A204.1 (cell line): ENCODE data around the gene FPR1.
"Not testable (repeated sequence)": the region's sequence is repeated elsewhere in the genome, so short reads cannot be mapped to it uniquely, and the experiment has no call there.

Experiments used
- FAIRE-seq: peaks from 2 replicates; lab custom pipeline; 2012; peaks lifted over from hg19 to GRCh38; lab: Jason Lieb, UNC

FPR1 gene

GRCh38 chr19:51779181-51779580 is 27.5 kb upstream of the FPR1 start:
- FAIRE-seq: no peak

- FAIRE-seq: peak; percentile 68
Observed at GRCh38 chr19:51777570-51778462, 26.1 kb upstream of the FPR1 start.

- not testable (repeated sequence) for FAIRE-seq
Observed at GRCh38 chr19:51776561-51776960, 24.9 kb upstream of the FPR1 start.

GRCh38 chr19:51772977-51773376 is 21.3 kb upstream of the FPR1 start:
- no peak for FAIRE-seq

- no peak for FAIRE-seq
Observed at GRCh38 chr19:51771376-51772130, 19.9 kb upstream of the FPR1 start.

- FAIRE-seq: no peak
Observed at GRCh38 chr19:51766461-51766860, 14.8 kb upstream of the FPR1 start.

- FAIRE-seq: no peak
Observed at GRCh38 chr19:51765086-51765485, 13.4 kb upstream of the FPR1 start.

GRCh38 chr19:51761696-51762095 is 10.0 kb upstream of the FPR1 start:
- FAIRE-seq: no peak

- FAIRE-seq: no peak
Observed at GRCh38 chr19:51760697-51761356, 9.1 kb upstream of the FPR1 start, which contains the start of gene FPR2. FPR2 (plus strand) TSS chr19:51761180; CDS start chr19:51768659, 7,479 bp downstream.

- FAIRE-seq: no peak
Observed at GRCh38 chr19:51755571-51755970, 3.9 kb upstream of the FPR1 start.

GRCh38 chr19:51754770-51755169 is 3.1 kb upstream of the FPR1 start:
- no peak for FAIRE-seq

GRCh38 chr19:51754109-51754508 is 2.4 kb upstream of the FPR1 start:
- FAIRE-seq: no peak

- FAIRE-seq: no peak
Observed at GRCh38 chr19:51750400-51751094, 1.1 kb downstream of the FPR1 start.

- FAIRE-seq: no peak
Observed at GRCh38 chr19:51749979-51750378, 1.7 kb downstream of the FPR1 start.

GRCh38 chr19:51746731-51747130 is 4.9 kb downstream of the FPR1 start:
- no peak for FAIRE-seq

- no peak for FAIRE-seq
Observed at GRCh38 chr19:51743405-51743804, 8.3 kb downstream of the FPR1 start.

- FAIRE-seq: no peak
Observed at GRCh38 chr19:51742789-51743188, 8.9 kb downstream of the FPR1 start.

- FAIRE-seq: no peak
Observed at GRCh38 chr19:51740356-51740755, 11.3 kb downstream of the FPR1 start.

- no peak for FAIRE-seq
Observed at GRCh38 chr19:51739466-51740213, 12.0 kb downstream of the FPR1 start.

- not testable (repeated sequence) for FAIRE-seq
Observed at GRCh38 chr19:51738523-51738922, 13.2 kb downstream of the FPR1 start.

GRCh38 chr19:51737924-51738323 is 13.8 kb downstream of the FPR1 start:
- FAIRE-seq: no peak
